Chondrocyte (in vitro differentiated cells): ENCODE measurements around the gene SNF8. TPM values are rescaled to one million over a fixed set of nuclear protein-coding genes. Genes with fewer than 3 reads are reported as not detected.

Experiments
- DNase-seq: peaks from one replicate; pipeline ENCODE4 v3.0.0; 2021; ENCODE audit warnings: mixed read lengths, low spot score
- H3K27ac Mint-ChIP-seq: one replicate; pipeline ENCODE4 v1.8.0; 2021; ENCODE audit warnings: mild to moderate bottlenecking, moderate library complexity, mixed read lengths; ENCODE audit not compliant: unreplicated experiment
- H3K27me3 Mint-ChIP-seq: 2 replicates; pipeline ENCODE4 v1.8.0; 2021; ENCODE audit warnings: low read depth, mixed read lengths
- H3K36me3 Mint-ChIP-seq: 2 replicates; pipeline ENCODE4 v1.8.0; 2021; ENCODE audit warnings: low read depth, mixed read lengths
- H3K4me1 Mint-ChIP-seq: 2 replicates; pipeline ENCODE4 v1.8.0; 2021; ENCODE audit warnings: low read depth, mild to moderate bottlenecking, mixed read lengths
- H3K4me3 Mint-ChIP-seq: one replicate; pipeline ENCODE4 v1.8.0; 2021; ENCODE audit warnings: mild to moderate bottlenecking, moderate library complexity, mixed read lengths; ENCODE audit not compliant: unreplicated experiment
- H3K9me3 Mint-ChIP-seq: 2 replicates; pipeline ENCODE4 v1.8.0; 2021; ENCODE audit warnings: low read depth, mixed read lengths
- CTCF ChIP-seq: fragments of 200-600 bp; sonication (generic); IDR thresholded peaks from 2 replicates; pipeline ENCODE4 v1.5.0; 2021; ENCODE audit warnings: antibody characterized with exemption, mild to moderate bottlenecking, moderate library complexity
- total RNA-seq: library from RNA; stranded (reverse); gene quantifications from 3 replicates; pipeline ENCODE4 v1.2.1, GENCODE V29; 2021

The SNF8 gene
- total RNA-seq, 1 donor from 2014 or later: 126 TPM

DNA sequence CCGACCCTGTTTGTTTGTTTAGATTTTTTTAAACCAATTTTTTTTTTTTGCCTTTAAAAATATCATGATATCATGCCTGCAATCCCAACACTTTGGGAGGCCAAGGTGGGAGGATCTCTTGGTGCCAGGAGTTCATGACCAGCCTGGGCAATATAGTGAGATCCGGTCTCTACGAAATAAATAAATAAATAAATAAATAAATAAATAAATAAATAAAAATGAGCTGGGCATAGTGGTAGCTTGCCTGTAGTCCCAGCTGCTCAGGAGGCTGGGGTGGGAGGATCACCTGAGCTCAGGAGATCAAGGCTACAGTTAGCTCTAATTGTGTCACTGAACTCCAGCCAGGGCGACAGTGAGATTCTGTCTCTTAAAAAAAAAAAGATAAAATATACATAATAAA, 44.5 kb upstream of the SNF8 start:
- no peaks in the 10 kb centered on the region for H3K36me3 Mint-ChIP-seq
- no peaks in the 10 kb centered on the region for H3K9me3 Mint-ChIP-seq
- H3K27ac Mint-ChIP-seq: no peak overlapping the region
- no peak for DNase-seq
- no peak overlapping the region for H3K4me3 Mint-ChIP-seq
- no peaks in the 10 kb centered on the region for H3K4me1 Mint-ChIP-seq
- H3K27me3 Mint-ChIP-seq: peaks cover 12% of the 10 kb centered on the region
- TF ChIP-seq CTCF: no peak

DNA sequence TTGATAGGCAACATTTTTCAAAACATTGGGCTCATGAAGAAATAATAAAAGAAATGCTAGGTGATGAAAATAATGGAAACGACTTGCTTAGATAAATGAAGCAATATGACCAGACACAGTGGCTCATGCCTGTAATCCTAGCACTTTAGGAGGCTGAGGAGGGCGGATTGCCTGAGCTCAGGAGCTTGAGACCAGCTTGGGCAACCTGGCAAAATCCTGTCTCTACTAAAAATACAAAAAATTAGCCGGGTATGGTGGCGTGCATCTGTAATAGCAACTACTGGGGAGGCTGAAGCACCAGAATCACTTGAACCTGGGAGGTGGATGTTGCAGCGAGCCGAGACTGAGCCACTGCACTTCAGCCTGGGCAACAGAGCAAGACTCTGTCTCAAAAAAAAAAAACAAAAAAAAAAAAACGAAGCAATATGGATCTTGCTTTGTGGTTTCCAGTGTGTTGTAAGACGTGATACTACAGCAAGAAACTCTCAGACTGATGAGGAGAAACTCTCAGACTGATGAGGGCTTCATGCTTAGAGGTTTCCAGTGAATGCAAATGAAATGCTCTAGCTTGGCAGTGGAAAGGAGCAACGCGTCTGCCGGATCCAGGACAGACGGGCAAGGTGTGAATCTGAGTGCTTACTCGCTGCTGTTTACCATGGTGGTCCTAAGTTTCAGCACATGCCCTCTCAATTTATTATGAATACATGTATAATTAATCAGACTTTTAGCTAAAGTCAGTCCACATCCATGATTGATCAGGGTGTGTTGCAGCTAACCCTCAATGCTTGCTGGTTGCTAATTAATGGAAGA, 41.0 kb upstream of the SNF8 start:
- no peaks in the 10 kb centered on the region for H3K36me3 Mint-ChIP-seq
- peaks cover 4% of the 10 kb centered on the region for H3K9me3 Mint-ChIP-seq
- H3K4me3 Mint-ChIP-seq: no peak overlapping the region
- no peak for TF ChIP-seq CTCF
- no peak for DNase-seq
- no peaks in the 10 kb centered on the region for H3K4me1 Mint-ChIP-seq
- H3K27me3 Mint-ChIP-seq: no peaks in the 10 kb centered on the region
- H3K27ac Mint-ChIP-seq: no peak overlapping the region

DNA sequence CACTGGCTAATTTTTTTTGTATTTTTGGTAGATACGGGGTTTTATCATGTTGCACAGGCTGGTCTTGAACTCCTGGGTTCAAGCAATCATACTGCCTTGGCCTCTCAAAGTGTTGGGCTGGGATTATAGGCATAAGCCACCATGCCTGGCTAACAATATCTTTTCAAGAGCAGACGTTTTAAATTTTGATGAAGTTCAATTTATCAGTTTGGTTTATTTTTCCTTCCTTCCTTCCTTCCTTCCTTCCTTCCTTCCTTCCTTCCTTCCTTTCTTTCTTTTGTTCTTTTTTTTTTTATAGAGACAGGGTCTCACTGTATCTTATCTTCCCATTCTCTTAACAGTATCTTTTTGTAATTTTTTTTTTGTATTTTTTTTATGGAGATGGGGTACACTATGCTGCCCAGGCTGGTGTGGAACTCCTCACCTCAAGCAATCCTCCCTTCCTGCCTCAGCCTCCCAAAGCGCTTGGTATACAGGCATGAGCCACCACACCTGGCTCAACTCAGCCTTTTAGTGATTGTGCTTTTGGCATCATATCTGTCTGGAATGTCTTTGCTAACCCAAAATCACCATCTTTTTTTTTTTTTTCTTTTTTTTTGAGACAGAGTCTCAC, 37.4 kb upstream of the SNF8 start:
- no peak for TF ChIP-seq CTCF

DNA sequence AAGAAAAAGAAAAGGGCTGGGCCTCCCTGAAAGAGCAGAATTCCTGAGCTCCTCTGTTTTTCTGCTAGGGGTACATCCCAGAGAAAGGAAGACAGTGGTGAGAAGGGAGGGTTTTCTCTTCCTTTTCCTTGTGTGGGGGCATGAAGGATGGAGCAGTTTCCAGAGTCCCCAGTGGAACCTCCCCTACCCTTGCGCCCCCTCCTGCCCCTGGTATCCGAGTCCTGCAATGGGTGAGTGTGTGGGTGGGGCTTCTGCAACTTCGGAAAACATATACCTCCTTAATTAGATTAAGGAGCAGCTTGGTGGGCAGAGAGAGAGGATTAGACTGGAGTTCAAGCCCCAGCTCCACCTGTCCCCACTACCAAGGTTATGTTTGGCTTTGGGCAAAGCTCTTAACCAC, 29.2 kb upstream of the SNF8 start:
- peak overlapping the region; percentile 92 for H3K27ac Mint-ChIP-seq
- peak; percentile 10 for DNase-seq
- no peaks in the 10 kb centered on the region for H3K9me3 Mint-ChIP-seq
- H3K27me3 Mint-ChIP-seq: no peaks in the 10 kb centered on the region
- no peaks in the 10 kb centered on the region for H3K36me3 Mint-ChIP-seq
- no peak overlapping the region for H3K4me3 Mint-ChIP-seq
- peaks cover 43% of the 10 kb centered on the region for H3K4me1 Mint-ChIP-seq
- no peak for TF ChIP-seq CTCF

More for the DNA sequence above, 37.4 kb upstream of the SNF8 start:
- Mint-ChIP-seq H3K36me3 (no peaks in the 10 kb centered on the region), H3K4me1 (no peaks in the 10 kb centered on the region), H3K4me3 (no peak overlapping the region), H3K27me3 (no peaks in the 10 kb centered on the region), H3K27ac (no peak overlapping the region), H3K9me3 (peaks cover 4% of the 10 kb centered on the region)
- DNase-seq: no peak

DNA sequence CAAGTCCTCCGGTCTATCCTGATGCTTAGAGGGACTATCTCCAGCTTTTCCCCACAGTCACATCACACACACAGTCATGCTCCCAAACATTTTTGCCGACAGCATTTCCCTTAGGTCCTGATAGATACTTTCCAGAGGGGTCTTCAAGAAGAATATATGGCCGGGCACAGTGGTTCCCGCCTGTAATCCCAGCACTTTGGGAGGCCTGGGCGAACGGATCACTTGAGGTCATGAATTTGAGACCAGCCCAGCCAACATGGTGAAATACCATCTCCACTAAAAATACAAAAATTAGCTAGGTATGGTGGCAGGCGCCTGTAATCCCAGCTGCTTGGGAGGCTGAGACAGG, 28.1 kb upstream of the SNF8 start:
- peak overlapping the region; percentile 10 for H3K4me3 Mint-ChIP-seq

More for the DNA sequence above, 28.1 kb upstream of the SNF8 start:
- peak; percentile 21 for DNase-seq
- Mint-ChIP-seq H3K4me1 (peaks cover 43% of the 10 kb centered on the region), H3K27me3 (no peaks in the 10 kb centered on the region), H3K27ac (peak overlapping the region; percentile 92), H3K36me3 (no peaks in the 10 kb centered on the region), H3K9me3 (no peaks in the 10 kb centered on the region)
- no peak for TF ChIP-seq CTCF
